GM12878 (cell line): ENCODE results near the gene SNX32. TPM values are rescaled to one million over a fixed set of nuclear protein-coding genes. Genes with fewer than 3 reads are reported as not detected.

Source experiments
- ATAC-seq: fragments of 200-7000 bp; cut with Tn5 transposase; 3 replicates; pipeline ENCODE4 v1.9.1; 2020; ENCODE audit warnings: mild to moderate bottlenecking, moderate library complexity
- BruUV-seq: library from RNA; stranded (reverse); fragments of 400-500 nt; replicated peaks from 2 replicates; lab custom pipeline; 2021; lab: Mats Ljungman, UMichigan
- CTCF ChIA-PET: fragments of 300-600 bp; sonication (Branson Sonifier 250); formaldehyde crosslinking; extraction: SDS; loops from one replicate; lab custom pipeline; 2021; ENCODE audit warnings: inconsistent platforms; lab: Yijun Ruan, JAX
- POLR2A ChIA-PET: fragments of 350-600 bp; formaldehyde crosslinking; extraction: SDS; loops from one replicate; lab custom pipeline; 2021; ENCODE audit warnings: inconsistent platforms; lab: Charles Lee
- RAD21 ChIA-PET: fragments of 300-600 bp; sonication (Branson Sonifier 250); formaldehyde crosslinking; loops from one replicate; lab custom pipeline; 2023; ENCODE audit warnings: antibody characterized with exemption; ENCODE audit not compliant: unreplicated experiment; lab: Charles Lee
- SMC1A ChIA-PET: fragments of 300-600 bp; sonication (Branson Sonifier 250); formaldehyde crosslinking; loops from one replicate; lab custom pipeline; 2023; ENCODE audit not compliant: unreplicated experiment, uncharacterized antibody; lab: Charles Lee
- DNase-seq: peaks from one replicate; pipeline ENCODE4 v3.0.0-alpha.2; 2011; ENCODE audit warnings: low read depth, low spot score
- FAIRE-seq: peaks from 3 replicates; lab custom pipeline; 2011; peaks lifted over from hg19 to GRCh38; lab: Jason Lieb, UNC
- H2AFZ ChIP-seq: 2 replicates; pipeline ENCODE4 v1.6.0; 2011; ENCODE audit warnings: low read depth, low read length, control low read depth; ENCODE audit not compliant: control insufficient read depth
- H3K27ac ChIP-seq: 2 replicates; pipeline ENCODE4 v1.5.1; 2011; ENCODE audit warnings: control low read depth; ENCODE audit not compliant: control insufficient read depth, insufficient read depth
- H3K27me3 ChIP-seq, 2 experiments: replicated peaks in 1 of 2; 2 replicates each; pipeline versions ENCODE4 v1.6.0 to v1.6.1; 2011; ENCODE audit warnings: low read length in 1 of 2; ENCODE audit not compliant: control insufficient read depth in 2 of 2, insufficient read depth in 2 of 2
- H3K36me3 ChIP-seq, 2 experiments: 2 replicates each; pipeline ENCODE4 v1.5.1; 2011; ENCODE audit warnings: low read length in 1 of 2; ENCODE audit not compliant: control insufficient read depth in 2 of 2, insufficient read depth in 2 of 2
- H3K4me1 ChIP-seq: 2 replicates; pipeline ENCODE4 v1.6.1; 2011; ENCODE audit warnings: mild to moderate bottlenecking, low read length, moderate library complexity, mixed read lengths; ENCODE audit not compliant: control insufficient read depth, insufficient read depth
- H3K4me2 ChIP-seq: 2 replicates; pipeline ENCODE4 v1.6.0; 2011; ENCODE audit warnings: control low read depth; ENCODE audit not compliant: control insufficient read depth, insufficient read depth
- H3K4me3 ChIP-seq: fragments of 200-600 bp; sonication (generic); 2 replicates; pipeline ENCODE4 v1.5.1; 2016
- H3K79me2 ChIP-seq: 2 replicates; pipeline ENCODE4 v1.6.0; 2011; ENCODE audit warnings: low read length; ENCODE audit not compliant: control insufficient read depth, insufficient read depth
- H3K9ac ChIP-seq: 2 replicates; pipeline ENCODE4 v1.8.0; 2011; ENCODE audit warnings: low read length, control low read depth, mixed read lengths; ENCODE audit not compliant: control insufficient read depth, insufficient read depth
- H3K9me3 ChIP-seq: replicated peaks from 3 replicates; pipeline ENCODE4 v1.5.1; 2011; ENCODE audit warnings: mild to moderate bottlenecking, low read length; ENCODE audit not compliant: control insufficient read depth, insufficient read depth
- H4K20me1 ChIP-seq: 2 replicates; pipeline ENCODE4 v1.6.0; 2011; ENCODE audit not compliant: control insufficient read depth, insufficient read depth
- HDGF ChIP-seq: fragments of 450-650 bp; IDR thresholded peaks from 2 replicates; pipeline ENCODE4 v1.6.1; 2016; ENCODE audit warnings: antibody characterized with exemption
- PKNOX1 ChIP-seq: fragments of 450-650 bp; IDR thresholded peaks from 2 replicates; pipeline ENCODE4 v1.6.1; 2016; ENCODE audit warnings: mild to moderate bottlenecking
- SMARCA5 ChIP-seq: fragments of 450-650 bp; IDR thresholded peaks from 2 replicates; pipeline ENCODE4 v1.6.1; 2017; ENCODE audit warnings: mild to moderate bottlenecking
- WGBS: methylation state at CpG from one replicate; pipeline ENCODE4 v1.1.6; 2016; ENCODE audit warnings: low lambda C conversion rate; ENCODE audit not compliant: insufficient replicate concordance, insufficient coverage; ENCODE audit errors: missing lambda C conversion rate; 5-methylcytosine and 5-hydroxymethylcytosine counted together
- in situ Hi-C: fragments of 300-500 bp; cut with MboI; formaldehyde crosslinking; loops from 9 replicates; pipeline ENCODE4 v1.14.3; 2018; ENCODE audit warnings: mixed read lengths
- intact Hi-C: fragments of 100-400 bp; cut with micrococcal nuclease; formaldehyde crosslinking; loops from one replicate; pipeline ENCODE4 v1.14.2; 2022; ENCODE audit not compliant: unreplicated experiment
- polyA plus RNA-seq, 11 experiments: library from polyadenylated mRNA; depleted of rRNA in 4 of 11; unstranded in 6 of 11; stranded (reverse) in 5 of 11; fragments of >200 nt; fragmentation: Nextera tagmentation in 4 of 11; fragmentation: Illumina TruSeq in 1 of 11; extraction: Ambion mirVana in 4 of 11; extraction: Trizol in 1 of 11; gene quantifications; 1 replicate in 1 of 11; 2 replicates in 10 of 11; pipeline versions ENCODE4 v1.2.1 to v1.2.3, GENCODE V29; 2011 to 2016; ENCODE audit warnings: inconsistent platforms in 2 of 11, missing spikeins in 2 of 11, low read depth in 1 of 11
- total RNA-seq, 4 experiments: library from RNA; depleted of rRNA in 3 of 4; stranded (reverse); fragments of >200 nt in 3 of 4; fragmentation: Illumina TruSeq in 1 of 4; extraction: Trizol in 1 of 4; gene quantifications; 2 replicates each; pipeline versions ENCODE4 v1.2.1 to v1.2.3, GENCODE V29; 2013 to 2021

The SNX32 gene
- total and polyA plus RNA-seq, 10 of the 15 experiments (the other 5 are each of a cell fraction or from before 2014, with no cell fraction given) = 0.04 to 1.5 (median 0.11) TPM; not detected in 1

- DNase-seq (no peak), ATAC-seq (peak; percentile 28; the same call in 1 of the 3 replicates)
- in situ Hi-C loops (no loop called here), intact Hi-C loops (no loop called here)
- Histone ChIP-seq H3K36me3 (no peaks in the 10 kb centered on the region), H3K4me3 (no peak overlapping the region), H2AFZ (no peak overlapping the region), H3K4me2 (no peak overlapping the region), H3K9me3 (no peaks in the 10 kb centered on the region), H3K79me2 (no peaks in the 10 kb centered on the region), H3K9ac (no peak overlapping the region), H3K4me1 (no peaks in the 10 kb centered on the region; the same call in 1 of the 2 replicates), H4K20me1 (no peaks in the 10 kb centered on the region), H3K27ac (no peak overlapping the region)
- BruUV-seq = no TSS peak
- WGBS = 20% methylated on average over 19 of the region's 19 CpGs
- ChIA-PET RAD21 (interaction anchor here (1.4 kb wide), 1 partner anchor 33 kb away, joined by 3 read pairs; no protein-coding TSS in a partner anchor), SMC1A (interaction anchor here (0.5 to 1.5 kb wide), 4 partner anchors 9 to 32 kb away, joined by 3 to 5 read pairs (median 4); no protein-coding TSS in a partner anchor), POLR2A (interaction anchor here (0.5 to 2.1 kb wide), 4 partner anchors 15 to 535 kb away, joined by 3 to 6 read pairs (median 3); partner anchors contain the start of gene KAT5), CTCF (interaction anchor here (0.6 to 1.6 kb wide), 7 partner anchors 29 to 211 kb away, joined by 3 to 11 read pairs (median 3); partner anchors contain the start of gene KAT5)
- no peak for TF ChIP-seq HDGF
- no peak for TF ChIP-seq SMARCA5
- peak; percentile 37; the same call in 1 of the 2 replicates for TF ChIP-seq PKNOX1
- TF ChIP-seq, all 136 proteins: peak for 1
- no peaks in the 10 kb centered on the region; a peak in 1 of 4 replicates for H3K27me3 ChIP-seq
- no peak for FAIRE-seq
These were observed 21.8 kb upstream of the SNX32 start for GRCh38 chr11:65811764-65812475.
